Measurements from ENCODE around the gene PGD.

- TF ChIP-seq POLR2A (IDR thresholded peaks at IDR 0.05) = no peak
- TF ChIP-seq CTCF (IDR thresholded peaks at IDR 0.05) = no peak
These were observed 11.0 kb upstream of the PGD start for GRCh38 chr1:10387677-10388386.

Data from lower leg skin (tissue), 3 donors.